IPS DF 6.9 (cell line): ENCODE results near the gene ZNF598.
A peak's percentile ranks its signal among the peaks of the same experiment; 100 is the strongest.

Experiments used
- DNase-seq: peaks from one replicate; pipeline ENCODE4 v3.0.0-alpha.2; 2013; ENCODE audit warnings: low read depth, low spot score
- H3K27ac ChIP-seq: one replicate; pipeline ENCODE4 v1.5.1; 2013; ENCODE audit warnings: low read length, control low read depth
- H3K27me3 ChIP-seq: 2 replicates; pipeline ENCODE4 v1.6.1; 2013; ENCODE audit warnings: mild to moderate bottlenecking, low read length; ENCODE audit not compliant: control insufficient read depth, insufficient read depth
- H3K36me3 ChIP-seq: 2 replicates; pipeline ENCODE4 v1.6.1; 2013; ENCODE audit warnings: low read length; ENCODE audit not compliant: control insufficient read depth, insufficient read depth
- H3K4me1 ChIP-seq: 2 replicates; pipeline ENCODE4 v1.6.1; 2013; ENCODE audit warnings: low read length; ENCODE audit not compliant: control insufficient read depth, insufficient read depth
- H3K4me3 ChIP-seq: 2 replicates; pipeline ENCODE4 v1.5.1; 2013; ENCODE audit warnings: mild to moderate bottlenecking, low read length
- H3K9me3 ChIP-seq: 2 replicates; pipeline ENCODE4 v1.6.1; 2013; ENCODE audit warnings: low read length, inconsistent platforms; ENCODE audit not compliant: control insufficient read depth, insufficient read depth
- WGBS: extraction: QIAGEN DNeasy Blood & Tissue Kit; methylation state at CpG from one replicate; pipeline ENCODE4 v1.1.7; 2013; ENCODE audit warnings: mixed read lengths, missing lambda C conversion rate; ENCODE audit not compliant: insufficient read length, insufficient coverage; 5-methylcytosine and 5-hydroxymethylcytosine counted together

Gene ZNF598

GRCh38 chr16:2047330-2048115 is 37.9 kb upstream of the ZNF598 start, which contains the start of the genes NTHL1 and TSC2:
TSS of gene NTHL1 (minus strand) at chr16:2047834. CDS start at chr16:2047823, 11 bp downstream.
TSS of gene TSC2 (plus strand) at chr16:2047985. CDS start at chr16:2048616, 631 bp downstream.
- Histone ChIP-seq H3K27me3 (no peaks in the 10 kb centered on the region), H3K4me3 (peak within 1 kb of the TSS; percentile 72), H3K36me3 (no peaks in the 10 kb centered on the region), H3K9me3 (no peaks in the 10 kb centered on the region), H3K27ac (no peak within 1 kb of the TSS), H3K4me1 (peaks cover 2% of the 10 kb centered on the region; the same call in 1 of the 2 replicates)
- peak; percentile 95 for DNase-seq
- no CpG with 5 or more reads among the region's 81 CpGs for WGBS

- H3K4me3 ChIP-seq: peak overlapping the region; percentile 72
- WGBS: no CpG with 5 or more reads among the region's 8 CpGs
- H3K36me3 ChIP-seq: no peaks in the 10 kb centered on the region; the same call in 1 of the 2 replicates
- H3K27ac ChIP-seq: no peak overlapping the region
- H3K4me1 ChIP-seq: peaks cover 2% of the 10 kb centered on the region; the same call in 1 of the 2 replicates
- no peaks in the 10 kb centered on the region for H3K27me3 ChIP-seq
- no peaks in the 10 kb centered on the region for H3K9me3 ChIP-seq
- DNase-seq: no peak
These were observed 37.3 kb upstream of the ZNF598 start for GRCh38 chr16:2046893-2047329.

- no peak overlapping the region for H3K27ac ChIP-seq
- no CpG with 5 or more reads among the region's 21 CpGs for WGBS
- no peaks in the 10 kb centered on the region for H3K9me3 ChIP-seq
- no peaks in the 10 kb centered on the region for H3K27me3 ChIP-seq
- DNase-seq: no peak
- no peak overlapping the region for H3K4me3 ChIP-seq
- no peaks in the 10 kb centered on the region; the same call in 1 of the 2 replicates for H3K36me3 ChIP-seq
- peaks cover 2% of the 10 kb centered on the region; the same call in 1 of the 2 replicates for H3K4me1 ChIP-seq
These were observed 36.6 kb upstream of the ZNF598 start for GRCh38 chr16:2045965-2046892.

- no CpG with 5 or more reads among the region's 22 CpGs for WGBS
- Histone ChIP-seq H3K4me3 (no peak overlapping the region), H3K9me3 (no peaks in the 10 kb centered on the region), H3K27ac (no peak overlapping the region), H3K4me1 (peaks cover 2% of the 10 kb centered on the region; the same call in 1 of the 2 replicates), H3K27me3 (no peaks in the 10 kb centered on the region), H3K36me3 (no peaks in the 10 kb centered on the region; the same call in 1 of the 2 replicates)
- DNase-seq: no peak
These were observed 34.9 kb upstream of the ZNF598 start for GRCh38 chr16:2044541-2044940.

GRCh38 chr16:2043667-2044451 is 34.2 kb upstream of the ZNF598 start:
- Histone ChIP-seq H3K9me3 (no peaks in the 10 kb centered on the region), H3K4me1 (peaks cover 2% of the 10 kb centered on the region; the same call in 1 of the 2 replicates), H3K4me3 (no peak overlapping the region), H3K36me3 (no peaks in the 10 kb centered on the region; the same call in 1 of the 2 replicates), H3K27ac (no peak overlapping the region), H3K27me3 (no peaks in the 10 kb centered on the region)
- no CpG with 5 or more reads among the region's 26 CpGs for WGBS
- DNase-seq: no peak

- no peaks in the 10 kb centered on the region for H3K27me3 ChIP-seq
- H3K27ac ChIP-seq: no peak overlapping the region
- no peak for DNase-seq
- no peak overlapping the region for H3K4me3 ChIP-seq
- WGBS: no CpG with 5 or more reads among the region's 11 CpGs
- no peaks in the 10 kb centered on the region for H3K9me3 ChIP-seq
- H3K36me3 ChIP-seq: no peaks in the 10 kb centered on the region; the same call in 1 of the 2 replicates
- no peaks in the 10 kb centered on the region; the same call in 1 of the 2 replicates for H3K4me1 ChIP-seq
These were observed 33.5 kb upstream of the ZNF598 start for GRCh38 chr16:2042986-2043666.

GRCh38 chr16:2042171-2042985 is 32.8 kb upstream of the ZNF598 start:
- H3K27me3 ChIP-seq: no peaks in the 10 kb centered on the region
- no peak overlapping the region for H3K27ac ChIP-seq
- H3K4me3 ChIP-seq: no peak overlapping the region; the same call in 1 of the 2 replicates
- H3K36me3 ChIP-seq: no peaks in the 10 kb centered on the region; the same call in 1 of the 2 replicates
- no CpG with 5 or more reads among the region's 22 CpGs for WGBS
- no peaks in the 10 kb centered on the region for H3K9me3 ChIP-seq
- H3K4me1 ChIP-seq: no peaks in the 10 kb centered on the region; the same call in 1 of the 2 replicates
- no peak for DNase-seq

- H3K27ac ChIP-seq: no peak overlapping the region
- no peak for DNase-seq
- H3K4me3 ChIP-seq: no peak overlapping the region
- H3K27me3 ChIP-seq: no peaks in the 10 kb centered on the region
- H3K9me3 ChIP-seq: no peaks in the 10 kb centered on the region
- WGBS: no CpG with 5 or more reads among the region's 20 CpGs
- H3K36me3 ChIP-seq: no peaks in the 10 kb centered on the region; the same call in 1 of the 2 replicates
- H3K4me1 ChIP-seq: no peaks in the 10 kb centered on the region; the same call in 1 of the 2 replicates
These were observed 31.3 kb upstream of the ZNF598 start for GRCh38 chr16:2040787-2041522.
